Endothelial cell of coronary artery (primary cell): Measurements from ENCODE around the gene SGSM1. TPM values are rescaled to one million over a fixed set of nuclear protein-coding genes. Genes with fewer than 3 reads are reported as not detected.

Source experiments
- total RNA-seq: library from RNA; depleted of rRNA; stranded (reverse); fragments of >200 nt; gene quantifications from 2 replicates; pipeline ENCODE4 v1.2.3, GENCODE V29; 2014

SGSM1 gene
- 0.09 and 0.18 TPM in 2 replicates for total RNA-seq

DNA sequence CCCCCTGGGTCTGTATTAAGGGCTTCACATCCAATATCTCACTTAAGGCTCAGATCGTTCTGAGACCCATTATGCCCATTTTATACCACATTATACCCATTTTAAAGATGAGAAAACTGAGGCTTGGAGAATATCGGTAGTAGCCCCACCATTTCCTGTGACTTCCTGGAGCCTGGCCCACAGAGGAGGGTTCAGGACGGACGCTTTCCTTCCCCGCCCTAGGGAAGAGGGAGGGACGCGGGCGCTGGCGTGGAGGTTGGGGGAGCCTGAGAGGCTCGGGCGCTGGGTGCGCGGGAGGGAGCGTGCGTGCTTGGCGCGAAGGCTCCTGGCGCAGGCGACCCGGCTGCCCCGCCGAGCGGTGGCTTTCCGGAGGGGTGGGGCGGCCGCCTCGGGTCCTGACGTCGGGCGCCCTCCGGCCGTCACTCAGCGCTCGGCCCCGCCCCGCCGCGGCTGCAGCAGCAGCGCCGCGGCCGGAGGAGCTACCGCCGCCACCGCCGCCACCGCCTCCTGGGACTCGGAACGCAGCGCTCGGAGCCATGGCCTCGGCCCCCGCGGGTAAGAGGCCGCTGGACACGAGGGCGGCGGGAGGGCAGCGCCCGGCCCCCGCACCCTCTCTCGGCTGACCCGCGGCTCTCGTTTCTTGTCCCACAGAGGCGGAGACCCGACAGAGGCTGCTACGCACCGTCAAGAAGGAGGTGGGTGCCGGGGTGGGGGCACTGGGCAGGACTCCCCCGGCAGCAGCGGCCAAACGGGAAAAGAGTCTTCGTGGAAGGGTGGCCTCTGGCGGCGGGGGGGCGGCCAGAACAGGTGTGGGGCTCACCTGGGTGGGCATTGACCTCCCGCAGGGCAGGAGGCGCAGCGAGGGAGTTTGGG is at the start of gene SGSM1:
TSS of gene SGSM1 (plus strand) at position 422 of the 873 bp plus-strand sequence. CDS start at position 537, 115 bp downstream.

GRCh38 chr22:24951942-24952836 is 146.2 kb downstream of the SGSM1 start, which contains the start of gene KIAA1671:
Gene KIAA1671 (plus strand): TSS chr22:24952716. CDS start chr22:25028000, 75,284 bp downstream.

Other genes starting within 250 kb of the SGSM1 start
- gene LRRC75B, start 213.1 kb upstream of the SGSM1 start, total RNA-seq = 2.3 and 3.5 TPM in 2 replicates
- gene GGT1, start 203.0 kb upstream of the SGSM1 start, total RNA-seq = 0.66 and 0.90 TPM in 2 replicates
- under 0.01 TPM in 1 of 2 replicates, not detected in the other for gene PIWIL3, start 31.5 kb upstream of the SGSM1 start, total RNA-seq
- not detected in 2 replicates for gene LHFPL7, start 140.5 kb downstream of the SGSM1 start, total RNA-seq
- 29.4 and 32.7 TPM in 2 replicates for gene KIAA1671, start 146.5 kb downstream of the SGSM1 start, total RNA-seq